OCI-LY1 (cell line): ENCODE data around the gene RAPGEF5.

Experiments
- H2AFZ ChIP-seq: fragments of 200-600 bp; sonication (generic), shearing (Covaris generic); 2 replicates; pipeline ENCODE4 v1.6.0; 2014; ENCODE audit warnings: antibody characterized with exemption, mild to moderate bottlenecking, low read length
- H3F3A ChIP-seq: fragments of 200-600 bp; sonication (generic), shearing (Covaris generic); 2 replicates; pipeline ENCODE4 v1.6.0; 2014; ENCODE audit warnings: mild to moderate bottlenecking, antibody characterized with exemption, low read length, moderate library complexity; ENCODE audit not compliant: insufficient read depth
- H3K27ac ChIP-seq: fragments of 200-600 bp; sonication (generic); 2 replicates; pipeline ENCODE4 v1.5.1; 2014; ENCODE audit warnings: low read length, mixed run types, mild to moderate bottlenecking, low read depth; ENCODE audit not compliant: poor library complexity, severe bottlenecking
- H3K27me3 ChIP-seq: fragments of 200-600 bp; sonication (generic); 2 replicates; pipeline ENCODE4 v1.6.0; 2014; ENCODE audit warnings: antibody characterized with exemption, mild to moderate bottlenecking, low read length, moderate library complexity; ENCODE audit not compliant: insufficient read depth
- H3K36me3 ChIP-seq: fragments of 200-600 bp; sonication (generic); 2 replicates; pipeline ENCODE4 v1.6.1; 2014; ENCODE audit warnings: mild to moderate bottlenecking, antibody characterized with exemption, low read length, moderate library complexity, mixed read lengths; ENCODE audit not compliant: insufficient read depth
- H3K4me1 ChIP-seq: fragments of 200-600 bp; sonication (generic); 2 replicates; pipeline ENCODE4 v1.5.1; 2014; ENCODE audit warnings: mild to moderate bottlenecking, low read length, moderate library complexity; ENCODE audit not compliant: insufficient read depth, severe bottlenecking
- H3K4me2 ChIP-seq: fragments of 200-600 bp; sonication (generic), shearing (Covaris generic); 2 replicates; pipeline ENCODE4 v1.6.1; 2014; ENCODE audit warnings: low read length
- H3K4me3 ChIP-seq: fragments of 200-600 bp; sonication (generic); 2 replicates; pipeline ENCODE4 v1.5.1; 2014; ENCODE audit warnings: low read length, low read depth, mild to moderate bottlenecking, mixed read lengths; ENCODE audit not compliant: poor library complexity, severe bottlenecking
- H3K79me2 ChIP-seq: fragments of 200-600 bp; shearing (Covaris generic); 2 replicates; pipeline ENCODE4 v1.6.1; 2016; ENCODE audit warnings: mixed run types, low read length, mixed read lengths; ENCODE audit not compliant: insufficient read depth
- H3K9ac ChIP-seq: fragments of 200-600 bp; sonication (generic), shearing (Covaris generic); 2 replicates; pipeline ENCODE4 v1.6.1; 2014; ENCODE audit warnings: mild to moderate bottlenecking, low read length, mixed read lengths
- H3K9me2 ChIP-seq: fragments of 200-600 bp; sonication (generic), shearing (Covaris generic); 2 replicates; pipeline ENCODE4 v1.6.1; 2014; ENCODE audit warnings: low read depth, mild to moderate bottlenecking, low read length, mixed read lengths
- H3K9me3 ChIP-seq: fragments of 200-600 bp; shearing (Covaris generic); 2 replicates; pipeline ENCODE4 v1.6.1; 2014; ENCODE audit warnings: low read length, mixed read lengths
- H4K20me1 ChIP-seq: fragments of 200-600 bp; sonication (generic), shearing (Covaris generic); 2 replicates; pipeline ENCODE4 v1.6.0; 2016; ENCODE audit warnings: mild to moderate bottlenecking, low read length; ENCODE audit not compliant: insufficient read depth
- CTCF ChIP-seq: fragments of 200-600 bp; sonication (generic), shearing (Covaris generic); IDR thresholded peaks from 2 replicates; pipeline ENCODE4 v1.5.1; 2017; ENCODE audit warnings: mild to moderate bottlenecking, antibody characterized with exemption, low read length, moderate library complexity, mixed read lengths
- EZH2 ChIP-seq: fragments of 200-600 bp; sonication (generic), shearing (Covaris generic); IDR thresholded peaks from 2 replicates; pipeline ENCODE4 v1.8.0; 2017; ENCODE audit warnings: borderline replicate concordance, mixed run types, mild to moderate bottlenecking, antibody characterized with exemption, low read length, moderate library complexity, mixed read lengths

The RAPGEF5 gene

GRCh38 chr7:22151901-22152300 is 205.1 kb downstream of the RAPGEF5 start:
- H3K4me3 ChIP-seq, result no peak overlapping the region
- H3K9me3 ChIP-seq, result no peaks in the 10 kb centered on the region
- no peak overlapping the region for H3K9ac ChIP-seq
- no peak for TF ChIP-seq CTCF
- TF ChIP-seq EZH2, result no peak
- peaks cover 23% of the 10 kb centered on the region for H3K4me1 ChIP-seq
- no peak overlapping the region for H3K27ac ChIP-seq
- H3F3A ChIP-seq, result no peaks in the 10 kb centered on the region
- H3K27me3 ChIP-seq, result no peaks in the 10 kb centered on the region
- no peak overlapping the region for H2AFZ ChIP-seq
- H4K20me1 ChIP-seq, result no peaks in the 10 kb centered on the region
- no peaks in the 10 kb centered on the region for H3K9me2 ChIP-seq
- no peak overlapping the region for H3K4me2 ChIP-seq
- H3K79me2 ChIP-seq, result no peaks in the 10 kb centered on the region
- peaks cover 56% of the 10 kb centered on the region for H3K36me3 ChIP-seq

- TF ChIP-seq EZH2 (no peak), CTCF (no peak)
- no peak overlapping the region for H3K27ac ChIP-seq
- no peaks in the 10 kb centered on the region for H3K79me2 ChIP-seq
- no peak overlapping the region for H3K9ac ChIP-seq
- H3F3A ChIP-seq, result no peaks in the 10 kb centered on the region
- H3K27me3 ChIP-seq, result no peaks in the 10 kb centered on the region
- H4K20me1 ChIP-seq, result no peaks in the 10 kb centered on the region
- no peak overlapping the region for H2AFZ ChIP-seq
- H3K4me3 ChIP-seq, result no peak overlapping the region
- H3K9me3 ChIP-seq, result no peaks in the 10 kb centered on the region
- H3K4me1 ChIP-seq, result peaks cover 21% of the 10 kb centered on the region
- H3K36me3 ChIP-seq, result peaks cover 44% of the 10 kb centered on the region
- no peak overlapping the region for H3K4me2 ChIP-seq
- H3K9me2 ChIP-seq, result no peaks in the 10 kb centered on the region
Observed at GRCh38 chr7:22150221-22150620, 206.7 kb downstream of the RAPGEF5 start.

- Histone ChIP-seq H3K9me3 (no peaks in the 10 kb centered on the region), H2AFZ (no peak overlapping the region), H3K36me3 (peaks cover 51% of the 10 kb centered on the region), H3K27ac (no peak overlapping the region), H3K9me2 (no peaks in the 10 kb centered on the region), H3K4me1 (peaks cover 10% of the 10 kb centered on the region), H3K4me3 (no peak overlapping the region), H3K9ac (no peak overlapping the region), H4K20me1 (no peaks in the 10 kb centered on the region), H3K27me3 (no peaks in the 10 kb centered on the region), H3K4me2 (no peak overlapping the region), H3F3A (no peaks in the 10 kb centered on the region), H3K79me2 (no peaks in the 10 kb centered on the region)
- no peak for TF ChIP-seq CTCF
- no peak for TF ChIP-seq EZH2
Observed at GRCh38 chr7:22147868-22148267, 209.1 kb downstream of the RAPGEF5 start.
